HG03159 (cell line): ENCODE data around the gene UBR1.
A peak's percentile ranks its signal among the peaks of the same experiment; 100 is the strongest.

Experiments used
- ATAC-seq: cut with Tn5 transposase; IDR thresholded peaks from one replicate; pipeline ENCODE4 v1.9.1; 2021; ENCODE audit warnings: mild to moderate bottlenecking, moderate library complexity; ENCODE audit not compliant: unreplicated experiment

The UBR1 gene

DNA sequence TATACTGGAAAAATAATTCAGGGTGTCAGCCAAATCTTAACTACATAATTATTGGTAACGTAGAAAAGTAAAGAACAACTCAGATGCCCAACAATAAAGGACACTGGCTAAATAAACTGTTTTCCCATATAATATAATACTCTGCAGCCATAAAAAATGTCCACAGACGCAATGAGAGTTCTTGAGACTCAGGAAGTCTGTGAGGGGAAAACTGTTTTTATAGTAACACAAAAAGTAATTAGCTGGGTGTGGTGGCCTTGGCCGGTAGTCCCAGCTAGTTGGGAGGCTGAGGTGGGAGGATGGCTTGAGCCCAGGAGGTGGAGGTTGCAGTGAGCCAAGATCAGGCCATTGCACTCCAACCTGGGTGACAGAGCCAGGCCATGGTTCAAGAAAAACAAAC lies 5.5 kb upstream of the UBR1 start:
- ATAC-seq, result no peak

- no peak for ATAC-seq
These were observed 1.9 kb upstream of the UBR1 start for GRCh38 chr15:43107751-43108150.

- ATAC-seq, result no peak
These were observed 620 bp upstream of the UBR1 start for GRCh38 chr15:43106486-43106829.

GRCh38 chr15:43105077-43105736 lies 631 bp downstream of the UBR1 start:
- ATAC-seq, result peak; percentile 27

DNA sequence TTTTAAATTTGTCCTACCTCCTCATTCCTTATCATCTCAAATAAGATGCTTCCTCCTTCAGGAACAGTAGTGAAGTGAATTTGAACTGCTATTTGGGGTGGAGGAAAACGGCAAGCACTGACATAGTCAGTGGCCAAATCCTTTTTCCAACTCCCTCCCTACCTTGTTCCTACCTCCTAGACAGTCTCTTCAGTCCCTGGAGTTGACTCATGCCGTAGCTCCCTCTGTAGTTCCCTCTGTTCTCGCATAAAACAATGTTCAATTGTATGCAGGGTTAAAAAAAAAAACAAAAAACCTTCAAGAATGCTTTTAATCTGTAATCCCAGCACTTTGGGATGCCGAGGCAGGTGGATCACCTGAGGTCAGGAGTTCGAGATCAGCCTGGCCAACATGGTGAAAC lies 1.4 kb downstream of the UBR1 start:
- ATAC-seq, result no peak

DNA sequence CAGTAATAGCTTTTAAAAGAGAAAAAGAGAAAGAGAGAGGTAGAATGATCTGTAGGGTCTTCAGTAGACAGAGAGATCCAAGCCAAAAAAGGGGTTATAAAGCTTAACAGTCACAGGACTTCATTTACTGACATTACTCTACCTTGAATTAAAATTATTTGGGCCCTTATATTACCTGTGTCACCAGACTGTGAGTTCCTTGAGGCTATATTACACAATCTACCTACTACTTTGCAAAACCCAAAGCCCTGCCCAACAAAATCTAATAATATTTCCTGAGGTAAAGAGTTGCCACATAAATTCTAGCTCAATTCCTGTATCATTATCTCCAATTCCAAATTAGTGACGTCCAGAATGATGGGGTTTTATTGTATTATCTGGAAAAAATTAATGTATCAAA lies 1.9 kb downstream of the UBR1 start:
- no peak for ATAC-seq

DNA sequence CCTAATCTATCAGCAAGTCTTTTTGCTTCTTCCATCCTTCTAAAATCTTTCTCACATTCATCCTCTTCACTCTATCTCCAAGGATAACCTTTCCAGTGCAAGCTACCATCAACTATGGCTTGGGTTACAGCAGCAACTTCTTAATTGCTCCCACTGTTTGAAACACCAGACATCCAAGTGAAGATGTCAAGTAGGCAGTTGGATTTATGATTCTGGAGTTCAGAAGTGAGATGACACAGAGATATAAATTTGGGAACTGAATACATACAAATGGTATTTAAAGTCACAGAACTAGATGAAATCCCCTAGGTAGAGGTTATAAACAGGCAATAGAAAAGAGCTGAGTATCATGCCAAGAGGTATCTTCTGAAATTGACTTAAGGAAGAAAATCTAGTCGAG lies 3.7 kb downstream of the UBR1 start:
- ATAC-seq, result no peak

- ATAC-seq, result no peak
These were observed 4.9 kb downstream of the UBR1 start for GRCh38 chr15:43100971-43101370.

- no peak for ATAC-seq
These were observed 6.6 kb downstream of the UBR1 start for GRCh38 chr15:43099105-43099845.

- ATAC-seq, result no peak
These were observed 9.4 kb downstream of the UBR1 start for GRCh38 chr15:43096411-43096810.

DNA sequence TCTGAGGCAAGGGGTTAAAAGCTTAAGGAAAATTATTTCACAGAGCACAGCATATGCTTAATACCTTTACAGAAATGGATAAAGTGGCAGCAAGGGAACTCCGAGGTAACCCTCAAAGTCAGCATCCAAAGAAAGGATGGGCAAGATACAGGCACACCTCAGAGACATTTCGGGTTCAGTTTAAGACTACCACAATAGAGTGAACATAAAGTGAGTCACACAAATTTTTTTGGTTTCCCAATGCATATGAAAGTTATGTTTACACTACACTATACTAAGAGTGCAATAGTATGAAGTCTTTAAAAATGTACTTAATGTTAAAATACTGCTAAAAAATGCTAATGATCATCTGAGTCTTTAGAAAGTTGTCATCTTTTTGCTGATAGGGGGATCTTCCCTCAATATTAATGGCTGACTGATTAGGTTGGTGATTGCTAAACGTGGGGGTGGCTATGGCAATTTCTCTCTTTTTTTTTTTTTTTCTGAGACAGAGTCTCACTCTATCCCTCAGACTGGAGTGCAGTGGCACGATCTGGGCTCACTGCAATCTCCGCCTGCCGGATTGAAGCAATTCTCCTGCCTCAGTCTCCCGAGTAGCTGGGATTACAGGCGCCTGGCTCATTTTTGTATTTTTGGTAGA lies 10.0 kb downstream of the UBR1 start:
- ATAC-seq, result no peak

DNA sequence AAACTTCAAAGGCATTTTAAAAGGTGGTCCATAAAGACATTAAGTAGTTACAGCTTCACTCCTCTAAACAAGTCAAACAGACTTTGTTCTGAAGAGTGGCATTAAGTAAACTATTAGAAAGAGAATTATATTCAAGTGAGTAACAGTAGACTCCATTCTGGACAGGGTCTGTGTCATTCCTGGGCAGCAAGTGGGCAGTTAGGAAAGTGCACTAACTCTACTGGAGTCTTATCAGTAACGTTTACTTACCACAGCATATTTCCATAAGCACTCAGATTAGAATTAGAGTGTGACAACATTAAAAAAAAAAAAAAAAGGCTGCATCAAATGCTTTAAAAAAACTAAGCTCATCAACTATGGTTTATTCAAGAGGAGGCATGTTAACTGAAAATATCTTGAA lies 10.6 kb downstream of the UBR1 start:
- no peak for ATAC-seq

DNA sequence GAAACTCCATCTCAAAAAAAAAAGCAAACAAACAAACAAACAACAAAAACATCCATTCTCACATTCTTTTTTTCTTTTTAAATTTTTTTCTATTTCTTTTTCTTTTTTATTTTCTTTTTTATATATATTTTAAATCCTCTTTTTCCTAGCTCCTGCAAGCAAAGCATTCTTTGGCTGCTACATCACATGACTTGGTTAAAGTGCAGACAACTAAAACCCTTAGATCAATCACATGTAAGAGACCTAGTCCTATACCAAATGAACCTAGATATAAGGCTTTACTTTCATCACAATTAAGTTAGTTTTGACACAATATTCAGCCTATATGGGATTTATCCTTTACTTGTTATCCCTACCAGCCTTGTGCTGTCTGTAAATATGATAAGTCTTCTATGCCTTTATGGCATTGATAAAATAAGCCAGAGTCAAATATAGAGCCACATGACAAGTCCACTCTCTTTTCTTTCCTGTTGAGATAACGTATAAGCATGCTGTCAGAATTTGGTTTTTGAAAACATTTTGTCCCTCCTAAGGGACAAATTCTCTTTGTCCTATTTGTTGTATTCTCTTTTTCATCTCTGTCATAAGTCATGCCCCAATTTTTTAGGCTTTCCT lies 11.3 kb downstream of the UBR1 start:
- ATAC-seq, result no peak

DNA sequence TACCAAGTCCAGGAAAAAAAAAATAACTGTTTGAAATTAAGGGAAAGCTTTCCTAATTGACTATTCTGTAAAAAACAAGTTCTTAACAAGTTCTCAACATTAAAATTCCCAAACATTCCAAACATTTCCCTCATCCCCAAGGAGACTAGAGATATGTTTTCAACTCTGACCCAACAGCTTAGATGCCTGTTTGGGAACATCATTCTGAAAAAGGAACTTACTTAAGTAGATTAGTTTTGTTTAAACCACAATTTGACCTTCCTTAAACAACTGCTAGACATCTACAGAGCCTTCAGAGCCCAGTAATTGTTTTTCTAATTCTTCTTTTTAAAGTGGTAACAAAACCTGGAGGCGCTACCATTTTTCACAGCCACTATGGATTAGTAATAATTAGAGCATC lies 12.8 kb downstream of the UBR1 start:
- no peak for ATAC-seq

- no peak for ATAC-seq
These were observed 14.0 kb downstream of the UBR1 start for GRCh38 chr15:43091859-43092258.

DNA sequence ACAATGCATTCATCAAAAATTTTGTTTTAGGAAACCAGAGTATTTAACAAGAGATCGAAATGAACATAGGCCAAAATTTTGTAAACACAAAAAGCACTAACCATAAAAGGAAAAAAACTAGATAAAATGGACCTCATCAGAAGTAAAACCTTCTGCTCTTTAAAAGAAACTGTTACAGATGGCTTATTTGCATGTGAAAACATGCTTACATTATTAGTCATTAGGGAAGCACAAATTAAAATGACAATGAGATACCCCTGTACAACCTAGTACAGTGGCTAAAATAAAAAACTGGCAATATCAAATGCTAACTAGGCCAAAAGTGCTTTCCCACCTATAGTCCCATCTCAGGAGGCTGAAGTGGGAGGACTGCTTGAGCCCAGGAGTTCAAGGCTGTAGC lies 19.3 kb downstream of the UBR1 start:
- ATAC-seq, result no peak

- no peak for ATAC-seq
These were observed 19.9 kb downstream of the UBR1 start for GRCh38 chr15:43085921-43086320.

GRCh38 chr15:43082509-43082908 lies 23.3 kb downstream of the UBR1 start:
- no peak for ATAC-seq

DNA sequence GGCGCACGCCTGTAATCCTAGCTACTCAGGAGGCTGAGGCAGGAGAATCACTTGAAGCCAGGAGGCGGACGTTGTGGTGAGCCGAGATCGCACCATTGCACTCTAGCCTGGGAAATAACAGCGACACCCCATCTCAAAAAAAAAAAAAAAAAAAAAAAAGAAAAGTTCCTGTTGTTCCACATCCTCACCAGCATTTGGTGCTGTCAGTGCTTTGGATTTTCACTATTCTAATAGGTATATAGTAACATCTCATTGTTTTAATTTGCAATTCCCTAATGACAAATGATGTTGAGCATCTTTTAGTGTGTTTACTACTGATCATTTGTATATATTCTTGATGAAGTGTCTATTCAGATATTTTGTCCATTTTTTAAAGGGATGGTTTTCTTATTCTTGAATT lies 24.6 kb downstream of the UBR1 start:
- ATAC-seq, result no peak

DNA sequence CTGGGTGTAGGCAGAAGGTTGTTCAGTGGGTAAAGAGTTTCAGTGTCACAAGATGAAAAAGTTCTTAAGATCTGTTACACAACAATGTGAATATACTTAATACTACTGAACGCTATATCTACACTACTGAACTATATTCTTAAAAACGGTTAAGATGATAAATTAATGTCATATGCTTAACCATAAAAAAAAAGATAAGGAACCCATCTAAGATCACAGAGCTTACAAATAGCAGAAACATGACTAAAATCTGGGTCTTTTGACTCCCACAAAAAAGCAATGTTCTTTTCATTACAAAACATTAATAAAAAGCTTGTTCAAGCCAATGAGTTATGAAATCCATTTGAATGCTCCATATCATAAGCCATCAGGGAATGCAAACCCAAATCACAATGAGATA lies 34.4 kb downstream of the UBR1 start:
- no peak for ATAC-seq

GRCh38 chr15:43070893-43071292 lies 34.9 kb downstream of the UBR1 start:
- no peak for ATAC-seq

GRCh38 chr15:43070249-43070648 lies 35.6 kb downstream of the UBR1 start:
- ATAC-seq, result no peak
